Tibial artery (tissue), 4 donors: ENCODE data around the gene DEFB131B.

Experiments
- DNase-seq, 2 donors: peaks; one replicate each; pipeline ENCODE4 v3.0.0-alpha.2; 2019
- H3K27ac ChIP-seq, 2 donors: fragments of 200-600 bp; sonication (generic) in 1 of 2; 1 replicate in 1 of 2; 2 replicates in 1 of 2; pipeline ENCODE4 v1.5.1; 2018 to 2019; ENCODE audit warnings: mild to moderate bottlenecking in 1 of 2
- H3K27me3 ChIP-seq, 2 donors: fragments of 200-600 bp; sonication (generic) in 1 of 2; one replicate each; pipeline versions ENCODE4 v1.5.1 to v1.6.0; 2016 to 2019
- H3K36me3 ChIP-seq, 3 donors: fragments of 200-600 bp; sonication (generic) in 2 of 3; one replicate each; pipeline ENCODE4 v1.5.1; 2016 to 2019; ENCODE audit warnings: mild to moderate bottlenecking in 2 of 3
- H3K4me1 ChIP-seq, 4 donors: fragments of 200-600 bp; sonication (generic) in 2 of 4; 1 replicate in 3 of 4; 2 replicates in 1 of 4; pipeline ENCODE4 v1.5.1; 2016 to 2019
- H3K4me3 ChIP-seq, 2 donors: fragments of 200-600 bp; sonication (generic) in 1 of 2; 1 replicate in 1 of 2; 2 replicates in 1 of 2; pipeline ENCODE4 v1.5.1; 2018 to 2019; ENCODE audit warnings: mild to moderate bottlenecking in 2 of 2
- H3K9me3 ChIP-seq, 3 donors: fragments of 200-600 bp; sonication (generic) in 1 of 3; one replicate each; pipeline ENCODE4 v1.5.1; 2016 to 2019
- intact Hi-C: fragments of 100-400 bp; cut with DNase I; formaldehyde crosslinking; loops from one replicate; pipeline ENCODE4 v1.15.0; 2023; ENCODE audit warnings: low total_unique reads
- TF ChIP-seq, protein P1 (sequence below), 2 experiments: fragments of 200-600 bp in 1 of 2; fragments of 450-650 bp in 1 of 2; IDR thresholded peaks; one replicate each; pipeline ENCODE4 v1.5.1; 2017 to 2019; ENCODE audit warnings: antibody characterized with exemption in 2 of 2, mild to moderate bottlenecking in 1 of 2, moderate library complexity in 1 of 2

Gene DEFB131B

GRCh38 chr11:71927820-71928736 lies 49.8 kb downstream of the DEFB131B start, which contains the start of gene XNDC1N:
Gene XNDC1N (minus strand): TSS chr11:71928594. CDS start chr11:71923353, 5,241 bp downstream.
- peaks cover 0 to 43% (median 40%) of the 10 kb centered on the region in 4 donors for H3K4me1 ChIP-seq
- intact Hi-C loops = no loop called here
- H3K9me3 ChIP-seq = no peaks in the 10 kb centered on the region
- no peaks in the 10 kb centered on the region for H3K27me3 ChIP-seq
- peak within 1 kb of the TSS; percentile 88 to 90 for H3K27ac ChIP-seq
- peak within 1 kb of the TSS; percentile 74 to 92 for H3K4me3 ChIP-seq
- peak; percentile 56 to 77 for DNase-seq
- H3K36me3 ChIP-seq = peaks cover 0 to 10% (median 0%) of the 10 kb centered on the region in 3 donors
- TF ChIP-seq, protein P1, sequence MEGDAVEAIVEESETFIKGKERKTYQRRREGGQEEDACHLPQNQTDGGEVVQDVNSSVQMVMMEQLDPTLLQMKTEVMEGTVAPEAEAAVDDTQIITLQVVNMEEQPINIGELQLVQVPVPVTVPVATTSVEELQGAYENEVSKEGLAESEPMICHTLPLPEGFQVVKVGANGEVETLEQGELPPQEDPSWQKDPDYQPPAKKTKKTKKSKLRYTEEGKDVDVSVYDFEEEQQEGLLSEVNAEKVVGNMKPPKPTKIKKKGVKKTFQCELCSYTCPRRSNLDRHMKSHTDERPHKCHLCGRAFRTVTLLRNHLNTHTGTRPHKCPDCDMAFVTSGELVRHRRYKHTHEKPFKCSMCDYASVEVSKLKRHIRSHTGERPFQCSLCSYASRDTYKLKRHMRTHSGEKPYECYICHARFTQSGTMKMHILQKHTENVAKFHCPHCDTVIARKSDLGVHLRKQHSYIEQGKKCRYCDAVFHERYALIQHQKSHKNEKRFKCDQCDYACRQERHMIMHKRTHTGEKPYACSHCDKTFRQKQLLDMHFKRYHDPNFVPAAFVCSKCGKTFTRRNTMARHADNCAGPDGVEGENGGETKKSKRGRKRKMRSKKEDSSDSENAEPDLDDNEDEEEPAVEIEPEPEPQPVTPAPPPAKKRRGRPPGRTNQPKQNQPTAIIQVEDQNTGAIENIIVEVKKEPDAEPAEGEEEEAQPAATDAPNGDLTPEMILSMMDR (IDR thresholded peaks at IDR 0.05) = no peak

GRCh38 chr11:71928737-71929443 lies 50.6 kb downstream of the DEFB131B start, which contains the start of gene RNF121:
Gene RNF121 (plus strand): TSS chr11:71929046. CDS start chr11:71929062, 16 bp downstream.
- Histone ChIP-seq H3K9me3 (no peaks in the 10 kb centered on the region), H3K4me3 (peak within 1 kb of the TSS; percentile 74 to 92), H3K4me1 (peaks cover 0 to 50% (median 46%) of the 10 kb centered on the region in 4 donors), H3K27me3 (no peaks in the 10 kb centered on the region), H3K36me3 (peaks cover 0 to 10% (median 0%) of the 10 kb centered on the region in 3 donors), H3K27ac (peak within 1 kb of the TSS; percentile 88 to 90)
- DNase-seq = peak; percentile 98 to 99
- intact Hi-C loops = no loop called here
- TF ChIP-seq, protein P1 (IDR thresholded peaks at IDR 0.05) = no peak

DNA sequence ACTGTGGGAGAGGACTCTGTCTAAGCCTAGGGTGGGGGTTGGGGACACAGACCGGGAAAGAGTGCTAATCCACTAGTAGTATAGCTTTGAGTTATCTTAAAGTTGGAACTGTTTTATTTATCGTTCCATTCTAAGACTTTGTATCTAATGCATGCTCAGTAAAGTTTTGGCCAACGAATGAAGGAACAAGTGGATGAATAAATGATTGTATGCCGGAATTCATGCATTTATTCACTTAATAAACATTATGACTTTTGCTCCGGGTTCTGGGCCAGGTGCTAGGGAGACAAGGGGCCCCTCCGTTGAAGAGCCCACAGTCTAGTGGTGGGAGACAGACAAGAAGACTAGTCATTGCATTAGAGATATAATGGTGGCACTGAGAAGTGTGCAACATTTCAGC lies 51.2 kb downstream of the DEFB131B start:
- H3K27me3 ChIP-seq = no peaks in the 10 kb centered on the region
- H3K27ac ChIP-seq = peak overlapping the region; percentile 88 to 90
- peak overlapping the region; percentile 74 to 92 for H3K4me3 ChIP-seq
- TF ChIP-seq, protein P1 (IDR thresholded peaks at IDR 0.05) = no peak
- DNase-seq = no peak
- intact Hi-C loops = no loop called here
- H3K4me1 ChIP-seq = peaks cover 0 to 56% (median 49%) of the 10 kb centered on the region in 4 donors
- H3K36me3 ChIP-seq = peaks cover 0 to 10% (median 0%) of the 10 kb centered on the region in 3 donors
- no peaks in the 10 kb centered on the region for H3K9me3 ChIP-seq

DNA sequence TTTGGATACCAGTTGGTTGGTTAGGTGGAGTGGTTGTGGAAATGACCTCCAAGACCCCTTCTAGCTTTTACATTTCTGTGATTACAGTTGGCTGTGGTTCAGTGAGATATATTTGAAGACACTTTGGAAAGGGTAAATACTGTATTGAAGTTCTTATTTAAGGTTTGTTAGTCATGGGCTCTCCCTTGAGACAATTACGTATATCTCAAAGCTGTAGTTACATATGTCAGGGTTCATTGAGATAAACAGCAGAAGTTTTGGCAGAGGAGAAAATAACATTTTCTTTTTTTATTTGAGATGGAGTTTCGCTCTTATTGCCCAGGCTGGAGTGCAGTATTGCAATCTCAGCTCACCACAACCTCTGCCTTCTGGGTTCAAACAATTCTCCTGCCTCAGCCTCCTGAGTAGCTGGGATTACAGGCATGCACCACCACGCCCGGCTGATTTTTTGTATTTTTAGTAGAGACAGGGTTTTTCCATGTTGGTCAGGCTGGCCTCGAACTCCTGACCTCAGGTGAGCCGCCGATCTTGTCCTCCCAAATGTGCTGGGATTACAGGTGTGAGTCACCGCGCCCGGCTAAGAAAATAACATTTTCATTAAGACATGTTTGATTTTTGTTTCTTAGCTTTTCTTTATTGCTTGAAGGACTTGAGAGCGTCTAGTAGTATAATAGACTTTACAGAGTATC lies 52.4 kb downstream of the DEFB131B start:
- TF ChIP-seq, protein P1 (IDR thresholded peaks at IDR 0.05) = no peak
- intact Hi-C loops = no loop called here
- H3K4me1 ChIP-seq = peaks cover 0 to 61% (median 50%) of the 10 kb centered on the region in 4 donors
- no peaks in the 10 kb centered on the region for H3K9me3 ChIP-seq
- H3K27ac ChIP-seq = peak overlapping the region; percentile 27 to 41
- H3K36me3 ChIP-seq = peaks cover 0 to 3% (median 0%) of the 10 kb centered on the region in 3 donors
- no peaks in the 10 kb centered on the region for H3K27me3 ChIP-seq
- H3K4me3 ChIP-seq = peak overlapping the region; percentile 74 to 92
- DNase-seq = no peak

- Histone ChIP-seq H3K27me3 (no peaks in the 10 kb centered on the region), H3K4me1 (peaks cover 0 to 62% (median 50%) of the 10 kb centered on the region in 4 donors), H3K9me3 (no peaks in the 10 kb centered on the region), H3K27ac (peak overlapping the region; percentile 27 to 41), H3K36me3 (no peaks in the 10 kb centered on the region), H3K4me3 (no peak overlapping the region)
- intact Hi-C loops = no loop called here
- TF ChIP-seq, protein P1 (IDR thresholded peaks at IDR 0.05) = no peak
- DNase-seq = no peak
These were observed 53.0 kb downstream of the DEFB131B start for GRCh38 chr11:71931245-71931602.
